ENCODE measurements around the gene ECT2. TPM values are rescaled to one million over a fixed set of nuclear protein-coding genes. Genes with fewer than 3 reads are reported as not detected.

The ECT2 gene
- polyA plus RNA-seq, 1 of the 3 experiments (the other 2 are of a cell fraction), result 8.6 TPM

DNA sequence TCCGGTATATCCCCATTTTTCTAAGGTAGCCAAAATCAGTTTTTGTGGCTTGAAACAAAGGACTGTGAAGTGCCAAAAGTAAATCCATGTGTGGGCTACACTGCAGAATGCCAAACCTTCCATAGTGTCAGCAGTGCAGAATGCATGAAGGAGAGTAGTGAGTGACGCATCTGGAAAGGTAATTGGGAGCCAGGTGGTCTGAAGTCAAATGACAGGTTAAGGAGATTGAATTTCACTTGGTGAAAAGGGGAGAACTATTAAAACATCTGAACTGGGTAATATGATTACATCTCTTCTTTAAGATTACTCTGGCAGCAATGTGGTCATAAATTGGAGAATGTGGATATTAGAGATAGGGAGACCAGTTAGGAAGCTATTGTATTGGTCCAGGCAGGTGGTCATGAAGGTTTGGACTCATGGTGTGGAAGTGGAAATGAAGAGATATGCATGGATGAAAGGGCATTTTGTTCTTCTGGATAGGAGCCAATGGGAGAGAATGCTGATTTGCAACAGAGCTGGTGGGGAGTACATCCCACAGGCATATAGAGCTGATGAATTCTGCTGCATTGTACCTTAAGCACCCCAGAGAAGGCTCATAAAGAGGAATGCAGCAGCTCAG is 118.2 kb downstream of the ECT2 start:
- H3K36me3 ChIP-seq (replicated peaks in 1 of 2; ENCODE audit: control insufficient read depth in 1 of 2, insufficient read depth in 2 of 2, low read length in 1 of 2), result no peaks in the 10 kb centered on the region
- H2AFZ ChIP-seq (ENCODE audit: low read depth), result no peak overlapping the region
- no peaks in the 10 kb centered on the region for H3K9me2 ChIP-seq
- H3F3A ChIP-seq (replicated peaks; ENCODE audit: insufficient read depth), result no peaks in the 10 kb centered on the region
- no peaks in the 10 kb centered on the region for H4K20me1 ChIP-seq (ENCODE audit: insufficient read depth)
- no peak overlapping the region for H3K4me2 ChIP-seq
- no peaks in the 10 kb centered on the region for H3K4me1 ChIP-seq (ENCODE audit: control insufficient read depth in 1 of 2, insufficient read depth in 2 of 2, low read depth in 1 of 2, low read length in 1 of 2)
- no peaks in the 10 kb centered on the region for H3K79me2 ChIP-seq (ENCODE audit: insufficient read depth)
- CTCF ChIA-PET, result interaction anchor here (1.6 kb wide), 1 partner anchor 32 kb away, joined by 4 read pairs; no protein-coding TSS in a partner anchor
- no peak overlapping the region for H3K27ac ChIP-seq (ENCODE audit: low read depth in 2 of 2, low read length in 1 of 2)
- H3K27me3 ChIP-seq (ENCODE audit: insufficient read depth), result no peaks in the 10 kb centered on the region
- POLR2A ChIA-PET, result no interaction called here
- 66% methylated on average over 2 of the region's 2 CpGs for WGBS (ENCODE audit: low lambda C conversion rate)
- no peak overlapping the region for H3K9ac ChIP-seq
- no peak overlapping the region for H3K4me3 ChIP-seq (ENCODE audit: low read depth in 2 of 2, low read length in 1 of 2)
- H3K9me3 ChIP-seq, result no peaks in the 10 kb centered on the region
- TF ChIP-seq GABPA (IDR thresholded peaks at IDR 0.05; ENCODE audit: low read depth) (no peak), FOSL2 (IDR thresholded peaks at IDR 0.05; ENCODE audit: borderline replicate concordance, low read depth) (no peak), FOXJ3 (CRISPR knock-in tag; IDR thresholded peaks at IDR 0.05) (no peak), SMC3 (IDR thresholded peaks at IDR 0.05; ENCODE audit: low read depth, low read length) (no peak), EP300 (IDR thresholded peaks at IDR 0.05; ENCODE audit: borderline replicate concordance in 1 of 2, low read depth in 1 of 2, low read length in 1 of 2) (no peak)
- TF ChIP-seq, protein P1, sequence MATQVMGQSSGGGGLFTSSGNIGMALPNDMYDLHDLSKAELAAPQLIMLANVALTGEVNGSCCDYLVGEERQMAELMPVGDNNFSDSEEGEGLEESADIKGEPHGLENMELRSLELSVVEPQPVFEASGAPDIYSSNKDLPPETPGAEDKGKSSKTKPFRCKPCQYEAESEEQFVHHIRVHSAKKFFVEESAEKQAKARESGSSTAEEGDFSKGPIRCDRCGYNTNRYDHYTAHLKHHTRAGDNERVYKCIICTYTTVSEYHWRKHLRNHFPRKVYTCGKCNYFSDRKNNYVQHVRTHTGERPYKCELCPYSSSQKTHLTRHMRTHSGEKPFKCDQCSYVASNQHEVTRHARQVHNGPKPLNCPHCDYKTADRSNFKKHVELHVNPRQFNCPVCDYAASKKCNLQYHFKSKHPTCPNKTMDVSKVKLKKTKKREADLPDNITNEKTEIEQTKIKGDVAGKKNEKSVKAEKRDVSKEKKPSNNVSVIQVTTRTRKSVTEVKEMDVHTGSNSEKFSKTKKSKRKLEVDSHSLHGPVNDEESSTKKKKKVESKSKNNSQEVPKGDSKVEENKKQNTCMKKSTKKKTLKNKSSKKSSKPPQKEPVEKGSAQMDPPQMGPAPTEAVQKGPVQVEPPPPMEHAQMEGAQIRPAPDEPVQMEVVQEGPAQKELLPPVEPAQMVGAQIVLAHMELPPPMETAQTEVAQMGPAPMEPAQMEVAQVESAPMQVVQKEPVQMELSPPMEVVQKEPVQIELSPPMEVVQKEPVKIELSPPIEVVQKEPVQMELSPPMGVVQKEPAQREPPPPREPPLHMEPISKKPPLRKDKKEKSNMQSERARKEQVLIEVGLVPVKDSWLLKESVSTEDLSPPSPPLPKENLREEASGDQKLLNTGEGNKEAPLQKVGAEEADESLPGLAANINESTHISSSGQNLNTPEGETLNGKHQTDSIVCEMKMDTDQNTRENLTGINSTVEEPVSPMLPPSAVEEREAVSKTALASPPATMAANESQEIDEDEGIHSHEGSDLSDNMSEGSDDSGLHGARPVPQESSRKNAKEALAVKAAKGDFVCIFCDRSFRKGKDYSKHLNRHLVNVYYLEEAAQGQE (IDR thresholded peaks at IDR 0.05; ENCODE audit: low read depth, low read length), result no peak
- TF ChIP-seq, protein P2, sequence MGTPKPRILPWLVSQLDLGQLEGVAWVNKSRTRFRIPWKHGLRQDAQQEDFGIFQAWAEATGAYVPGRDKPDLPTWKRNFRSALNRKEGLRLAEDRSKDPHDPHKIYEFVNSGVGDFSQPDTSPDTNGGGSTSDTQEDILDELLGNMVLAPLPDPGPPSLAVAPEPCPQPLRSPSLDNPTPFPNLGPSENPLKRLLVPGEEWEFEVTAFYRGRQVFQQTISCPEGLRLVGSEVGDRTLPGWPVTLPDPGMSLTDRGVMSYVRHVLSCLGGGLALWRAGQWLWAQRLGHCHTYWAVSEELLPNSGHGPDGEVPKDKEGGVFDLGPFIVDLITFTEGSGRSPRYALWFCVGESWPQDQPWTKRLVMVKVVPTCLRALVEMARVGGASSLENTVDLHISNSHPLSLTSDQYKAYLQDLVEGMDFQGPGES (IDR thresholded peaks at IDR 0.05; ENCODE audit: low read depth, low read length), result no peak
- no peak for DNase-seq

DNA sequence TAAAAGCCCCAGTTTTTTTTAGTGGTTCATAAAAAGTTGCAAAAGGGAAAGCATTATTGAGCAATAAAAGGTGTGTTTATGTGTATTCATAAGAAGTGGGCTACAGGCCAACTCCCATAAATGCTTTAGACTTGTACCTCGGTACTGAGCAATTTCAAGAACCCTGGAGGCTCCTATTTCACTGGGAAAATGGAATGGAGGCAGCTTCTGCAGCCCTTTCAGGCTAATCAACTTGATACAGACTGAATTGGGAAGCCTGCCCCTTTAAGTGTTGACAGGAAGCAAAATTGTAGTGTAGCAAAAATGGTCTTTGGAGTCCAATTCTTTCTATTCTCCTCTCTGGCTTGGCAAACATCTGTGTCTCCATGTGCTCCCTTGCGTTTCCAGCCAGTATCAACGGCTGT is 118.8 kb downstream of the ECT2 start:
- H3K27ac ChIP-seq (ENCODE audit: low read depth in 2 of 2, low read length in 1 of 2), result no peak overlapping the region
- POLR2A ChIA-PET, result no interaction called here
- DNase-seq, result no peak
- TF ChIP-seq, protein P3, sequence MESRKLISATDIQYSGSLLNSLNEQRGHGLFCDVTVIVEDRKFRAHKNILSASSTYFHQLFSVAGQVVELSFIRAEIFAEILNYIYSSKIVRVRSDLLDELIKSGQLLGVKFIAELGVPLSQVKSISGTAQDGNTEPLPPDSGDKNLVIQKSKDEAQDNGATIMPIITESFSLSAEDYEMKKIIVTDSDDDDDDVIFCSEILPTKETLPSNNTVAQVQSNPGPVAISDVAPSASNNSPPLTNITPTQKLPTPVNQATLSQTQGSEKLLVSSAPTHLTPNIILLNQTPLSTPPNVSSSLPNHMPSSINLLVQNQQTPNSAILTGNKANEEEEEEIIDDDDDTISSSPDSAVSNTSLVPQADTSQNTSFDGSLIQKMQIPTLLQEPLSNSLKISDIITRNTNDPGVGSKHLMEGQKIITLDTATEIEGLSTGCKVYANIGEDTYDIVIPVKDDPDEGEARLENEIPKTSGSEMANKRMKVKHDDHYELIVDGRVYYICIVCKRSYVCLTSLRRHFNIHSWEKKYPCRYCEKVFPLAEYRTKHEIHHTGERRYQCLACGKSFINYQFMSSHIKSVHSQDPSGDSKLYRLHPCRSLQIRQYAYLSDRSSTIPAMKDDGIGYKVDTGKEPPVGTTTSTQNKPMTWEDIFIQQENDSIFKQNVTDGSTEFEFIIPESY (IDR thresholded peaks at IDR 0.05; ENCODE audit: borderline replicate concordance, low read depth), result no peak
- TF ChIP-seq EZH2phosphoT487 (IDR thresholded peaks at IDR 0.05; ENCODE audit: borderline replicate concordance, low read depth) (no peak), NRF1 (IDR thresholded peaks at IDR 0.05; ENCODE audit: low read depth, low read length) (no peak), JUND (IDR thresholded peaks at IDR 0.05) (no peak), FOXM1 (IDR thresholded peaks at IDR 0.05; ENCODE audit: low read depth) (no peak), RFX5 (IDR thresholded peaks at IDR 0.05; ENCODE audit: low read length) (no peak), TEAD4 (IDR thresholded peaks at IDR 0.05; ENCODE audit: borderline replicate concordance, insufficient read depth) (no peak), CHD2 (IDR thresholded peaks at IDR 0.05; ENCODE audit: low read length, partially characterized antibody) (no peak), EP300 (IDR thresholded peaks at IDR 0.05; ENCODE audit: borderline replicate concordance in 1 of 2, low read depth in 1 of 2, low read length in 1 of 2) (no peak), POLR2AphosphoS5 (IDR thresholded peaks at IDR 0.05; ENCODE audit: low read depth, low read length) (no peak), GATA2 (CRISPR knock-in tag; IDR thresholded peaks at IDR 0.05) (no peak), MEF2A (IDR thresholded peaks at IDR 0.05; ENCODE audit: borderline replicate concordance, low read depth) (no peak)
- TF ChIP-seq, protein P4, sequence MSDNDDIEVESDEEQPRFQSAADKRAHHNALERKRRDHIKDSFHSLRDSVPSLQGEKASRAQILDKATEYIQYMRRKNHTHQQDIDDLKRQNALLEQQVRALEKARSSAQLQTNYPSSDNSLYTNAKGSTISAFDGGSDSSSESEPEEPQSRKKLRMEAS (IDR thresholded peaks at IDR 0.05; ENCODE audit: low read depth), result no peak
- TF ChIP-seq, protein P5, sequence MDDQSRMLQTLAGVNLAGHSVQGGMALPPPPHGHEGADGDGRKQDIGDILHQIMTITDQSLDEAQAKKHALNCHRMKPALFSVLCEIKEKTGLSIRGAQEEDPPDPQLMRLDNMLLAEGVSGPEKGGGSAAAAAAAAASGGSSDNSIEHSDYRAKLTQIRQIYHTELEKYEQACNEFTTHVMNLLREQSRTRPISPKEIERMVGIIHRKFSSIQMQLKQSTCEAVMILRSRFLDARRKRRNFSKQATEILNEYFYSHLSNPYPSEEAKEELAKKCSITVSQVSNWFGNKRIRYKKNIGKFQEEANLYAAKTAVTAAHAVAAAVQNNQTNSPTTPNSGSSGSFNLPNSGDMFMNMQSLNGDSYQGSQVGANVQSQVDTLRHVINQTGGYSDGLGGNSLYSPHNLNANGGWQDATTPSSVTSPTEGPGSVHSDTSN (IDR thresholded peaks at IDR 0.05), result no peak

More for the DNA sequence above, 118.8 kb downstream of the ECT2 start:
- no peak overlapping the region for H3K9ac ChIP-seq
- no peaks in the 10 kb centered on the region for H3F3A ChIP-seq (replicated peaks; ENCODE audit: insufficient read depth)
- H4K20me1 ChIP-seq (ENCODE audit: insufficient read depth), result no peaks in the 10 kb centered on the region
- no peaks in the 10 kb centered on the region for H3K9me3 ChIP-seq
- no peaks in the 10 kb centered on the region for H3K36me3 ChIP-seq (replicated peaks in 1 of 2; ENCODE audit: control insufficient read depth in 1 of 2, insufficient read depth in 2 of 2, low read length in 1 of 2)
- no peaks in the 10 kb centered on the region for H3K9me2 ChIP-seq
- no peaks in the 10 kb centered on the region for H3K27me3 ChIP-seq (ENCODE audit: insufficient read depth)
- no peaks in the 10 kb centered on the region for H3K4me1 ChIP-seq (ENCODE audit: control insufficient read depth in 1 of 2, insufficient read depth in 2 of 2, low read depth in 1 of 2, low read length in 1 of 2)
- CTCF ChIA-PET, result interaction anchor here (0.8 kb wide), 1 partner anchor 23 kb away, joined by 3 read pairs; no protein-coding TSS in a partner anchor
- no peak overlapping the region for H2AFZ ChIP-seq (ENCODE audit: low read depth)
- no peak overlapping the region for H3K4me2 ChIP-seq
- H3K4me3 ChIP-seq (ENCODE audit: low read depth in 2 of 2, low read length in 1 of 2), result no peak overlapping the region
- no peaks in the 10 kb centered on the region for H3K79me2 ChIP-seq (ENCODE audit: insufficient read depth)
- 33% methylated on average over 3 of the region's 3 CpGs for WGBS (ENCODE audit: low lambda C conversion rate)
